Hypothalamus (tissue), 51 donors: ENCODE measurements around the gene CENPP.

Source experiments
- DNase-seq, 51 donors: peaks; one replicate each; lab custom pipeline; 2025; lab: John Stamatoyannopoulos, UW

CENPP gene

DNA sequence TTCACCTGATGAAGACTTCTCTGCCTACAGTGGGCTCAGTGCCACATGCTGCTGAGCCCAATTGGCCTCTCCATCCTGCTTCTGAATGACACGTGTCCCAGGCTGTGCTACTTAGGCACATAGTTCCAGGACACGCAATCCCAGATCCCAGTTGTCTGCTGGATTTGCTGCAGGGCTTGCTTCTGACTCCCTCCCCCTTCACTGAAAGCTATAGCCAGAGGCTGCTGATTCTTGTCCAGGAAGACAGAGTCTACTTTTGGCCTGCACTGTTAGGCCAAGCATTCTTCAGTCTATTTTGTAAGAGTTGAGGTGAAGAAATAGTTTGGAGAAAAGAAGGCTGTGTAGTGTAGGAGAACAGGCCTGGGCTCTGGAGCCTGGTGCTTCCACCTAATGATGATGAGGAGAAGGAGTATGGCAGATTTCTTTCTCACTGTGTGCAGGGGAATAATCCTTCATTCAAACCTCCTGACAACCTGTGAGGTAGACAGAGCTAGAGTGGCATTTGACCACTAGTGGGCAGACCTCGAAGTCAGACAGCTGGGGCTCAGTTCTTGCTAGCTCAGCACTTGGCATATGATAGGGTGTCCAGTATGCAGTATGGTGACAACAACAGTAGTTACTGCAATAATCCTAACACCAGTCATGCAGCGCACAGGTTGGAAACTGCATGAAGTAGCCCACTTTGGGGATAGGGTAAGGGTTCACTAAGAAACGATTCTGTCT is 176.1 kb downstream of the CENPP start:
- no peak for DNase-seq

DNA sequence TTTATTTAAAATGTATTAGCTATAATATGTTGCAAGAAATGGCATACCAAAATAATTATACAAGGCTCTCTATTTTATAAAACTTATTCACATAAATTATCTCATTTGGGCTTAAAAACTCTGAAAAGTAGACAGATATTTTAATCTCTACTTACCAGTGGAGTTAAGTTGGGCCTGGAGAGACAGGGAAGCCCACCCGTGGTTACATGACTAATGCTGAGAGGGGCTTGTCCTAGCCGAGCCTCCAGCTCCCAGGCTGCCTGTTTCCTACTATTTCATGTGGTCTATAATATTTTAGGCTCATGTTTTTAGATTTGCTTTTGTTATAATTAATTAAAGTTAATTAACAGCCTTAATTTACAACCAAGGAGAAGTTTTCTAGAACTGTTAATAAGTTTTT is 177.4 kb downstream of the CENPP start:
- no peak for DNase-seq

DNA sequence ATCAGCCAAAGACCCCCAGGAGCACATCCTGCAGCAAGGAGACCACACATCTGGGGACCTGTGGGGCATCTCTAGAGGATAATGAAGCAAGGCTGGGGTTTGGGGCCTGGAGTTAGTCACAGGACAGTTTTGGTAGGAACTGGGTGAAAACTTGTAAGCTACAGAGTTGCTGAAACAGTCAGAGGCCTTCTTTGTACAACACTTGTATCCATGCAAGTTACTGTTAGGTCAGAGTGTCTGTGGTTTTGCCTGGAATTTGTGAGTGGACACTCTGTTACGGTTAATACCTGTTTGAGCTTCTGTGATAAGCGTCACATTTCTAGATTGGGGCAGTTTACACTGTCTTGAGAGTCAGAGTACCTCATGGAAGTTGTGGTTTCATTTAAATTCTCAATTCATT is 179.1 kb downstream of the CENPP start:
- no peak for DNase-seq

DNA sequence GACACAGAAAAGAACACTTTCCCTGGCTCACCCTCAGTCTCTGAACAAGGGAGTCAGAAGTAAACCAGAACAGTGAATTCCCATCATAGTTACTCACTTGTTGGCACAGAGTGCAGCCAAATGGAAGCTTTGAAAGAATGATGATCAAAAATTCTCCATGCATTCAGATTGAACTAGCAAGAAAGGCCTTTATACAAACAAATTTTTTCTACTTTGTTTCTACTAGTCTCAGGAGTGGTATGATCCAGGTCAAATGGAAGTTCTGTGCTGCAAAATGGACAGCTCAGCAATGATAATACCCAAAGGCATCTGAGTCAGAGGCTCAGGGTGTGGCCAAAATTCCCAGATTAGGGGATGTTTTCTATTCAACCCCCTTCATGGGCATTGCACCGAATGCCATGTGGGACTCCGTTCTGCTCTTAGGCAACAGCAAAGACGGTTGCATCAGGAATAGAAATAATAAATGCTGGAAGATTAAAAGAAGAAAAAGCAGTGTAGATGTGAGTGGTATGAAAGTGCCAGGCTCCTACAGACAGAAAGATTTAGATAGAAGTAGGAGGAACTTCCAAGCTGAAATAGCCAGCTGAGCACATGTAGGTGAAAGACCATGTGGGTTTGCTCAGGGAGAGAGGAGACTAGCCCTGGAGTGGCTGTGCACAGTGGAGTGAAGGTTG is 180.6 kb downstream of the CENPP start:
- DNase-seq, result peak in 1 of 51 donors; percentile 10

DNA sequence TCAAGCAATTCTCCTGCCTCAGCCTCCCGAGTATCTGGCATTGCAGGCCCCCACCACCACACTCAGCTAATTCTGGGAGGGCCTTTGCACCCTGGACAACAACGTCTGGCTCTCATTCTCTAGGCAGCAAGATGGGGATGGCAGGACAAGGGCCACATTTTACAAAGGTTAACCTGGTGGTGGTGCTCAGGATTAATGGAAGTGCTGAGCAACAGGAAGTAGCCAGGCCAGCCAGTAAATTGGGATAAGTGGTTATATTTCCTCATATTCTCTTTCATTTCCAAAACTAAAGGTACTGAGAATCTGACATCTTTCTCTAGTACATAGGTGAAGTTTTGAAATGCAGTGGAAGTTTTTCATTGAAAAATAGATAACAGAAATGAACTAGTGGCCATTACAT is 181.3 kb downstream of the CENPP start:
- DNase-seq, result no peak

DNA sequence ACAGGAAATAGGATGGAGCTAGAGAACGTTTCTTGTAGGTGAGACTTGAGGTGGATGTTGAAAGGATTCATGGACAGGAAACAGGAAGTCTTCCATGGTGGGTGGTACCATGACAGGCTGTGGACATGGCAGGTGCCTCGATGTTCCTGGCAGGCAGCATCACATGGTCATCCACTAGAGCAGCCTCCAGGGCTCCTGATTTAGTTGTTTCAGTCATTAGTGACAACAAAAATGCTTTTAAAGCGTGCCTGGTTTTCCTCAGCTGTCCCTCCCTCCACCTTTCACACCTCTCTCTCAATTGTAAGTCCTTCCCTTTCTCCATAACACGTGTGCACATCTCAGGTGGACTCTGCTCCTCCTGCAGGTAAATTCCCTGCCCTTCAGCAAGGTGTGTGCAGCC is 181.7 kb downstream of the CENPP start:
- no peak for DNase-seq

DNA sequence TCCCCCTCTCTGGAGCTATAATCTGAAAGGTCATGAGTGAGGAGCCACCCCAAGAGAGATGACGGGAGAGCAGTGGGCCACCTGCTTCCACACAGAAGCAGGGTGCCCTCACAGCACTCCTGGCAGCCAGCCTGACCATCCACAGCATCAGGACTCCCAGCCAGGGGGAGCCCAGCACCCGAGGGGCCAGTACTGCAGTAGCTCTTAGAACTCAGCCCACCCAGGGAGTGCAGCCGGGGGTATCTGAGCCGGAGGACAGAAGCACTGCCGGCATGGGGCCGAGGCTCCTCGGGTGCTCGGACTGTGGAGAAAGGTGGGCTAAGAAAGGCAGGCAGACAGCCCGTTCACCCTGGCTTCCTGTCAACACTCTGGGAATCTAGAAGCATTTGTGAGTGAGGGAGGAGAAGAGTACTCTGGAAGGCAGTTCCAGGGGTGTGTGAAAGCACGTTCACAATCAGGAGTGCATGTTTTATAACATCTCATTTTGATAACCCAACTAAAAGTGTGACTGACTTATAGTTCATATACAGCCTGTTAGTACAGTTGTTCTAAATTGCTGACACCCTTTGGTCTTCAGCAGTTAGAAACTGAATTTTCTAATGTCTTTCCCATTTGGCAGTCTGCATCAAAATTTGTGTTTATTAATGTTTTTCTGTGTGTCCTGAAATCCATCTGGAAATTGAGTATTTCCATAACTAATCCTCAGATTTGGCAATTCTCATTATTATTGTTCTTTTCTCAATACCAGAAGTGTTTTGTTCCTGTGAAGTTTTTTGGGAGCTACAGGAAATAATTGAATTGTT is 182.5 kb downstream of the CENPP start:
- DNase-seq, result no peak

DNA sequence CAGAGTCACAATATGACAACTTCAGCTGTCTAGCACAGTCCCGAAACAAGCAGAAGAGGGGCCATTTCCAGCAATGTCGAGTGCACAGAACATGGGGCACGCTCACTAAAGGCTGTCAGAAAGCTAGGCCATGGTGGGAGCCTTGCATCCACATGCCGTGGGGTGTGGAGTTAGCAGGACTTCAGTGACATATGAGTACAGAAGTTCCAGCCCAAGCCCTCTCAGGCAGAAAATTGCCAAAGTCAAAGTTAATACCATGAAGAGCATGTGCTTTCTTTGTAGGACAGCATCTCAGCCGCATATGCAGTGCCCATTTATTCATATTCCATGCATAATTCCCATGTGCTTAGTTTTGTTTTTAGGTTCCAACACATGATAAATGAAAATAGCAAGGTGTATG is 183.3 kb downstream of the CENPP start:
- DNase-seq, result no peak

DNA sequence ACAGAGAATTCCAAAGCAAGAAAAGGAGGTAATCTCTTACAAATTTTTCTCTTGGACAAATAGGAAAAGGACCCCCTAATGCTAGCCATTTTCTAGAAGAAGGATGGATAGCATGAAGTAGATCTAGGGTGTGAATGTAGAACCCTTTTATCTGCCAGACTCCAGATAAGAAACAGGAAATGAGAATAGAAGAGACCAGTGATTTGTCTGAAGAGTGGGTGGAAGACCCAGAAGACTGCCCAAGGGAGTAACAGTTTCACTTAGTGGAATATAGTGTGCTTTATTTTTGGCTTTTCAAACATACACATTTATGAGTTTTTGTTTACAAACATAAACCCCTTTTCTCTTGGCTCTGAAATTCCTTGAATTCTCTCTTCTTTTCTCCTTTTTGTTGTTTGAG is 185.0 kb downstream of the CENPP start:
- no peak for DNase-seq

DNA sequence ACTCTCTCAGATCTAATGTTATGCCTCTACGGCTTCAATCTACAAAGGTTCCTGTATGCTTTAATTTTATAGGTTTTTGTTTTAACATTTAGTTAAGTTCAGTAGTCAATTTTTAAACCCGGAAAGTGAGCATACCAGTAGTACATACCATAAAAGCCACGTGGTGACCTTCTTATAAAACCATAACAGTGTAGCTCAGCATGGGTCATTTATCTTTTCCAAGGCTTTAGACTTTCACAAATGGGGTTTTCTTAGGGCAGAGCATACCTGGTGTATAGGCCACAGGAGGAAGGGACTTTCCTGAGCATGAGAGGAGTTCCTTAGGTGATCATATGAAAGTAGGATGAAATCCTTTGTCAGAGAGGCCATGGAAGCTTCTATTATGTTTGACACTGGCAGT is 186.9 kb downstream of the CENPP start:
- no peak for DNase-seq

DNA sequence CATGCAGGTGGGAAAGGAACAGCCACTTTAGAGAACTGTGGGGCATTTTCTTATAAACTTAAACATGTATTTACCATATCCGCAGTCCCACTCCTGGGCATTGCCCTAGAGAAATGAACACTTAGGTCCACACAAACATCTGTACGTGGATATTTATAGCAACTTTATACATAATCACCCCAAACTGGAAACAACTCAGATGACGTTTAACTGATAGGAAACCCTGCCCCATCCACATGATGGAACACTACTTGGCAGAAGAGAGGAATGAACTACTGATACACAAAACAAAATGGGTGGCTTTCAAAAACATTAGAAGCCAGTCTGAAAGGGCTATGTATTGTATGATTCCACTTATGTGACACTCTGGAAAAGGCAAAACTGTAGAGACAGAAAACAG is 187.6 kb downstream of the CENPP start:
- no peak for DNase-seq

DNA sequence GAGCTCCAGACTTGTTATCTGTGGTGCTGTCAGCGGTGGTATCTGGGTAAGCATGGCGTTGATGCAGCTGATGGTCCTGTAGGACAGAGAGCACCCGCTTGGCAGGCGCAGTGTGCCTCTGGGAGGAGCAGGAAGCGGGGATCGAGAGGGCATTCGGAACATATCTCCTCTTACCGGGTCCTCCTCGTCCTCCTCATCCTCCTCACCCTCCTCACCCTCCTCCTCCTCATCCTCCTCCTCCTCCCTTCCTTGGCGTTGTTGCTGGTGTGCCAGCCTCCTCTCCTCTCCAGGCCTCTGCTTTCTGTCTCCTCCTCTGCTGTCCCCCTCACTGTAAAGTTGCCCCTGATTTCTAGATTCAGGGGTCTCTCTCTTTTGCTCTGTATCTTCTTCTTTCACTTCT is 188.9 kb downstream of the CENPP start:
- no peak for DNase-seq

DNA sequence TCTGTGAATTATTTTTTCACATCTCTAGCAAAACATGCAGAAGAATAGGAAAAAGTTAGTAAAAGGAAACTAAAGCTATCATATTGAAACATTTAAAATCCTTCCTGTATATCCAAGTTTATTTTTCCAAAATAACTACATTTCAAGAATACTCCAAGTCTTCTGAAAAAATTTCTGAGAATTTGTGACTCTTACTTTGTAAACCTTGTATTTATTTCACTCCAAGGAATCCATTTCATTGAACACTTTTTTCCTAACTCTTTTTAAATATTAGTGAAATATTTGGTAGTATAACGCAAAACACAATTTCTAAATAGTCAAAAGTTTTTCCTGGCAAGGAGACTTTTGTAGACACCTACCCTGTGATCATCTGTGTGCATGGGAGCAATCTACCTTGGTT is 190.8 kb downstream of the CENPP start:
- no peak for DNase-seq

DNA sequence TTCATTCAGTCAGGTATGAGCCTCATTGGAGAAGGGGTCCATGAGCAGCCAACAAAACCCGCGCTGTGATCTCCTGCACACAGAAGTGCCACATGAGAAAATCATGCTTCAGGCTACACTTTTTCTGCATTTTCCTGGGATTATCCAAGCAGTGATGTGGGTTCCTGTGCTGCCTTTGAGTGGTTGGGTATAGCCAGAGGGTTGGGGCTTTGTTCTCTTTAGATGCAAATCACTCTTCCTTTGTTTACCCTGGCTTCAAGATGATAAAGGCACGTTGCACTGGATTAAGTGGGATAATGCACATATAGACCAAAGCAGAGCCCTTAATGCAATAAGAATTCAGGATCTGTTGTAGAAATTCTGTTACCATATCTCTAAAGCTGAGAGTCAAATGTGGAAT is 191.3 kb downstream of the CENPP start:
- no peak for DNase-seq

DNA sequence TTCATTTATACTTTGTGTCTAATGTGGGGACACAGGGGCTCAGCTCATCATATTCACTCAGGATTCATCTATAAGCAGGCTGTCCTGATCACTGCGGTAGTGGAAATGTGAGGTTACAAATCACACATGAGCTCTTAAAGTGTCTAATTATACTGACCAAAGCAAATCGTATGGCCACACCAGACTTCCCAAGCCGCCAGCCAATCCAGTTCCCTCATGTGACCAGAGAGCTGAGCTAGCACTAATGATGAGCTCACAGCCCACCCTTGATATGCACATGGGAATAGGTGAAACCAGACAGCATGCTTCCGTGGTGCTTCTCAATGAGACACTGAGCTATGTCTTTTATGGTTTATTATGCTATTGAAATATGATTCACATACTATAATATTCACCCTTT is 192.4 kb downstream of the CENPP start:
- DNase-seq, result no peak

DNA sequence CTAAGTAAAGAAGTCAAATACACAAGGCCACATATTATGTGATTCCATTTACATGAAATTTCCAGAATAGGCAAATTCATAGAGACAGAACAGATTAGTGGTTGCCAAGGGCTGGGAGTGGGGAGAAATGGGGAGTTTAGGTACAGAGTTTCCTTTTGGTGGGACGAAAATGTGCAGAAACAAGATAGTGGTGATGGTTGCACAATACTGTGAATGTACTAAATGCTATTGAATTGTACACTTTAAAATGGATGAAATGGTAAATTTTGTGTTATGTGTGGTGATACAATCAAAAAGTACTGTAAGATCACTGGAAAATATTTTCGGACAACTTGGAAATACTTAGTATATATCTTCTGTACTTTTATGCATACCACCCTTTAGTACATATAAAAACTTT is 195.1 kb downstream of the CENPP start:
- no peak for DNase-seq

DNA sequence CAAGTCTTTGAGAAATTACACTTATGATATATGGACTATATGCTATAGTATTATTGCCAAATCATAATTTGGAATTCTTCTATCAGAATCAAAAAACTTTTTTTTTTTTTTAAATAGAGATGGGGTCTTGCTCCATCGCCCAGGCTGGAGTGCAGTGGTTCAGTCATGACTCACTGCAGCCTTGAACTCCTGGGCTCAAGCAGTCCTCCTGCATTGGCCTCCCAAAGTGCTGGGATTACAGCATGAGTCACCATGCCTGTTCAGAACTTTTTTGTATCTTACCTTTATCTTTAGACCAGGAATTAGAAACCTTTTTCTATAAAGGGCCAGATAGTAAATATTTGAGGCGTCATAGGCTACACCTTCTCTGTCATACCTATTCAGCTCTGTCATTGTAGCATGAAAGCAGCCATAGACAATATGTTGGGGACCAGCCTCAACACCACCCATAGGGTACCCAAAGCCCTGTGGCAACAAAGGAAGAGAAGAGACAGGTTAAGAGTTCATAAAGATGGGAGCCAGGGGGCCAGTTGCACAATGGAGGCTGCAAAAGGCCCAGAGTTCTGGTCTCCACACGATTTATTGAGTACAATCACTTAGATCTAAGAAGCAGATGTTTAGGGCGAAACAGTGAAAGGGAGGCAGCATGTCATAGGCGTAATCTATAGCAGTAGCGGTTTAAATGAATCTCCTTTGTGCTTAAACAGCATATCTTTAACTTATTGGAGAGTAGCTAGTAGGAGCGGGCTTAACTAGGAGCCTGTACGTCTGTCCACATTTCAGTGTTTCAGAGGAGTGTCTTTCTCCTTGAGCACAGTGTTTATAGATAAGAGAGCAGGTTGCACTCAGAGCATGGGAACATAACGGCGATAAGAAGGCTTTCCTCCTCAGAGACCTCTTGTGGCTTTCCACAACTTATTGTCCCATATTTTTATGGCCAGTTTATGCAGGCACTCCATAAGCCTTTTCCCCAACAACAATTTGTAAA is 197.5 kb downstream of the CENPP start:
- DNase-seq, result no peak

DNA sequence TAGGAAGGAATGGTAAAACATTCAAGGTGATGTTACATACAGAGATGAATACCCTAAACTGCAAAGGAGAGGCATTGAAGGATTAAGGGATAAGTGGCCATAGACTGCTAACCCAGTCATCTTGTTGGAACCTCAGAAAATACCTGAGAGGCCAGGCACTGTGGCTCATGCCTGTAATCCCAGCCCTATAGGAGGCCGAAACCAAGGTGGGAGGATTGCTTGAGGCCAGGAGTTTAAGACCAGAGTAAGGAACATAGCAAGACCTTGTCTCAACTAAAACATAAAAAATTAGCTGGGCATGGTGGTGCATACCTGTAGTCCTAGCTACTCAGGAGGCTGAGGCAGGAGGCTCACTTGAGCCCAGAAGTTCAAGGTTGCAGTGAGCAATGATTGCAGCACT is 199.1 kb downstream of the CENPP start:
- DNase-seq, result no peak

DNA sequence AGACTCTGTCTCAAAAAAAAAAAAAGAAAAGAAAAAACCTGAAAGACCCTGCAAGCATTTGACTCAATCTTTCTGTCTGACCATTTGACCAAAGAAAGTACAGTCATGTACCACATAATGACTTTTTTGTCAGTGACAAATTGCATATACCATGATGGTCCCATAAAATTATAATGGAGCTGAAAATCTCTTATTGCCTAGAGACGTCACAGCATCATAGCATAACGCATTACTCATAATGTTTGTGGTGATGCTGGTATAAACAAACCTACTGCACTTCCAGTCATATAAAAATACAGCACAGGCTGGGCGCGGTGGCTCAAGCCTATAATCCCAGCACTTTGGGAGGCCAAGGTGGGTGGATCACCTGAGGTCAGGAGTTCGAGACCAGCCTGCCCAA is 199.6 kb downstream of the CENPP start:
- no peak for DNase-seq

DNA sequence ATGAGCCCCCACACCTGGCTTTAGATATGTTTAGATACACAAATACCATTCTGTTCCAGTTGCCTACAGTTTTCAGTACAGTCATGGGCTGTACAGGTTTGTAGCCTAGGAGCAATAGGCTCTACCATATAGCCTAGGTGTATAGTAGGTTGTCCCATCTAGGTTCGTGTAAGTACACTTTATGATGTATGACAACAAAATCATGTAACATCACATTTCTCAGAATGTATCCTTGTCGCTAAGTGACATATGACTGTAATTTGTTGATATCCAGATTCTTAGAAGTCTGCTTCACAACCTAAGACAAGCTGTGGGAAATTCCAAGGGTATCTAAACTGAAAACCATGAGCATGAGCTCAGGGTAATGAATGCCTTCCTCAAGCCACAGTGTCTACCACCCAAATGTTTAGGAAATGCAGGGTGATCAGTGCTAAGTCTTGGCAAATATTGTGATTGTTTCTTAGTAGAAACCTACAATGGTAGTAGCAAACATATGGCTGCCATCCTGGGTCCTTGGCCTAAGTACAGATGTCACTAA is 201.6 kb downstream of the CENPP start:
- DNase-seq, result no peak
